Glomerular visceral epithelial cell (primary cell): ENCODE data around the gene BANF1.
"Not testable (repeated sequence)": the region's sequence is repeated elsewhere in the genome, so short reads cannot be mapped to it uniquely, and the experiment has no call there.

ENCODE experiments used
- DNase-seq: peaks from one replicate; pipeline ENCODE4 v3.0.0-alpha.2; 2016; ENCODE audit errors: extremely low spot score

The BANF1 gene

DNA sequence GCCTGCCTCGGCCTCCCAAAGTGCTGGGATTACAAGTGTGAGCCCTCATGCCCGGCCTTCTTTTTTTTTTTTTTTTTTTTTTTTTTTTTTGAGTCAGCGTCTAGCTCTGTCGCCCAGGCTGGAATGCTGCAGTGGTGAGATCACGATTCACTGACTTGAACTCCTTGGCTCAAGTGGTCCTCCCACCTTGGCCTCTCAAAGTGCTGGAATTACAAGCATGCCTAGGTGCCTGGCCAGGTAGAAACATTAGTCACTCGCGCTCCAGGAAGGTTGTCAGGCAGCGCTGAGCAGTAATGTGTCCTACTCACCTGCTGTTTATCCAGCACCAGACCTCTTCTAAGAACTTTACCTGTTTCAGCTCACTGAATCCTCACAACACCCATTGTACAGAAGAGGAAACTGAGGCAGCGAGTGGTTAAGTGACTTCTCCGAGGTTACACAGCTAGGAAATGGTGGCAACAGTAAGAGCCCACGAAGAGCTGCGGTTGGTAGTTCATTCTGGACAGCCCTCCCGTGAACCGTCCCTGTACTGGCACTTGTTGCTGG lies 9.0 kb downstream of the BANF1 start:
- peak; percentile 81 for DNase-seq

DNA sequence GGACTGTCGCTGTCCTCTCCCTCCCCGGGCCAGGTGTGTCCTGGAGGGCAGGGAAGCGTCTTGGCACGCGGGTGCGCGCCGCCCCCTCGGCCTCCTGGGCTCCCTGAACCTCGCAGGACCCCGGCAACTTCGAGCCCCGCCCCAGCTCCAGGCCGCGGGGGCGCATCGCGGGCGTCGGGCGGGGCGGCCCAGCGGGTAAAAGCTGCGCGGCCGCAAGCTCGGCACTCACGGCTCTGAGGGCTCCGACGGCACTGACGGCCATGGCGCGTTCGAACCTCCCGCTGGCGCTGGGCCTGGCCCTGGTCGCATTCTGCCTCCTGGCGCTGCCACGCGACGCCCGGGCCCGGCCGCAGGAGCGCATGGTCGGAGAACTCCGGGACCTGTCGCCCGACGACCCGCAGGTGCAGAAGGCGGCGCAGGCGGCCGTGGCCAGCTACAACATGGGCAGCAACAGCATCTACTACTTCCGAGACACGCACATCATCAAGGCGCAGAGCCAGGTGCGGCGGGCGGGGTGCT lies 9.5 kb downstream of the BANF1 start, which contains the start of gene CST6:
Gene CST6 (plus strand): TSS at position 224 of the 519 bp plus-strand sequence. CDS start 37 bp downstream, at position 261.
- DNase-seq, result no peak

DNA sequence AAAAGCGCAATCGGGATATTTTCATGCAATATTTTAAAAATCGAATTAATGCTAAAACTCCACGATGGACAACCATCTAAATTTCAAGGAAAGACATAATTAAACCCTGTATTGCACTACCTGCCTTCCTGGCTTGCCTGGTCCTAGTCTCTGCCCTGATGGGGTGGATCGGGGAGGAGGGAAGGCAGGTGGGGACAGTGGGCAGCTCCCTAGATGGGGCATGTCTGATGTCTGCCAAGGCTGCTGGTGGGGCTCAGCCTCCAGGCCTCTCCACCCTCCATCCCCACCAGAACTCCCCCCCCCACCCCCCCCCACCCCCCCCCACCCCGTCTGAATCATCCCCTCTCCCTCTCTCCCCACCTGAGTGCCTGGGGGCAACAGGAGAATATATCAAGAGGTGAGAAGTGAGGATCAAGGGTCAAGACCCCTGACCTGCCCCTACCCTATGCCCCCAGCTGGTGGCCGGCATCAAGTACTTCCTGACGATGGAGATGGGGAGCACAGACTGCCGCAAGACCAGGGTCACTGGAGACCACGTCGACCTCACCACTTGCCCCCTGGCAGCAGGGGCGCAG lies 10.2 kb downstream of the BANF1 start:
- DNase-seq, result no peak

DNA sequence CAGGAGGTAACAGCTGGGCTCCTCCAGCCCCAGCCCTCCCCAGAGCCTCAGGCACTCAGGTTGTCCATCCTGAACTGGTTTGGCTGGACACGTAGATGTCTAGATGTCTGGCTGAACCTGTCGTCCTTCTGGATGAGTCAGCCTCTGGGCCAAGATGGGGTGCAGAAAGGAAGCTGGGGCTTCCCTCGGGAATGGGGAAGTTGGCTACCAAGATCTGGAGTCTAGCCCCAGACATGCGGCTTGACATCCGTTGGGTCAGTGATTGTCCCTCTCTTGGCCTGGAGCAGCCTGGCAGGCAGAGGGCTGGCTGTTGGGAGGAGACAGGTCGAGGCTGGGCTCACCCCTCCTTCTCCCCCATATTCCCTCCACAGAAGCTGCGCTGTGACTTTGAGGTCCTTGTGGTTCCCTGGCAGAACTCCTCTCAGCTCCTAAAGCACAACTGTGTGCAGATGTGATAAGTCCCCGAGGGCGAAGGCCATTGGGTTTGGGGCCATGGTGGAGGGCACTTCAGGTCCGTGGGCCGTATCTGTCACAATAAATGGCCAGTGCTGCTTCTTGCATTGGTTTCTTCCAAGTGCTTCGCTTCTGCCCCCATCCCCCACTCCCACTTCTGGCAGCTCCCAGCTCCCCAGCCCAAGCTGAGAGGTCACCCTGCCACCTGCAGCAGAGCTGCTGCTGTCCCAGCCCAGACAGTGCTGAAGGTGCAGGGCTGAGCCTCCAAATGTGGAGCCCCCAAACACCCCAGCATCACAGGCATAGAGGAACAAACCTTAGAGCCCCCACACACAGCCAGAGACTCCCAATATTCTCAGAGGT lies 10.9 kb downstream of the BANF1 start:
- peak; percentile 23 for DNase-seq

DNA sequence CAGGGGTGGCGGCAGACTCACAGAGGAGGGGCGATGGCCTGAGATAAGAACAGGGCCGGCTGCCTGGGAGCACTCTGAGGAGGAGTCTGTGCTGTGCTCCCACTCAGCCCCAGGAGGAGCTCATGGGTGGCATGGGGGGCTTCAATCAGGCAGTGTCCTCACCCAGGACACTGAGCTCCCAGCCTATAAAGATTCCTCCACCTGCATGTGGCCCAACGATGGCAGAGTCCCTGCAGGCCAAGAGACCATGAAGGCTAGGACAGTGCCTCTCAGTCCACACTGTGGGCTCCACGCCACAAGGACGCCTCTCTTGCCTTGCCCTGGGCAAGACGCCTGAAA lies 11.4 kb downstream of the BANF1 start:
- no peak for DNase-seq

DNA sequence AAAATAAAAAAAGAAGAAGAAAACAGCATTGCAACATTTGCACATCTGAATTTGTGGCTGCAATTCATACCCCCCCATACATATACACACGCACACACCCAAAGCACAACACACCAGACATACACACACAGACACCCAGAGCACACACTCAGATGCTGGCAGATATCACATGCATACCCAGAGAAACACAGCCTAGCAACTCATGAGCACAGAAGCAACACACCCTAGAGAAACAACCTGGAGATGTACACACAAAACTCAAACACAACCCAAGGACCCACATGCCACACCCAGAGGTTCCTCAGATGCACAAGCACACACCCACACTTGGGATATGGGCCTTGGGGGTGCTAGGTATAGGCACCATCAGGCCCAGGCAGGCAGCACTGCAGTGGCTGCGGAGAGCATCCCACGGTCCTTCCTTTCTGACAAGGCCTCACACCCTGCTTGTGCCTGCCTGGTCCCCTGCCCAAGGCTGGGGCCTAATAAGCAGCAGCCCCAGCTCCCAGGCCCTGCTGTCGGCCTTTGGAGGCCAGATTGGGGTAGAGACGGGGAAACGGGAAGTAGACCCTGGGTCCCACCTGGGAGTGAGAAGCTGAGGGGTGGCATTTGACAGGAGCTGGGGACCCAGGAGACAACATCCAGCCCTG lies 12.6 kb downstream of the BANF1 start:
- no peak for DNase-seq

DNA sequence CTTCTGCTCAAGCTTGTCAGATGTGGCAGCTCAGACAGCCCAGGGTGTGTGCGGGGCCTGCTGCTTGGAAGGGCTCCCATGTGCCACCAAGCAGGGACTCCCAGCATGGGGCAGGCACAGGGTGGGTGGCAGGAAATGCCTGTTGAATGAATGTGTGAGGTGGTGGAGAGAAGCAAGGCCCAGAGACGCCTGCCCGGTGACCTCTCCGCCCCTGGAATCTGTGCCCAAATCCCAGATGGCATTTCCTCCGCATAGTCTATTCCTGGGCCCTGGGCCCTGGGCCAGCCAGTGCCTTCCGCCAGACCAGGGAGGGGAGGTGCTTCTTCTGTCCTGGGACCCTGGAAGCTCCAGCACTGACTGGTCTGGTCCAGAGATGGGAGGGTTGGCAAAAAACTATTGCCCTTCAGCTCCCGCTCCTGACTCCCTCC lies 13.2 kb downstream of the BANF1 start:
- DNase-seq, result peak; percentile 71

DNA sequence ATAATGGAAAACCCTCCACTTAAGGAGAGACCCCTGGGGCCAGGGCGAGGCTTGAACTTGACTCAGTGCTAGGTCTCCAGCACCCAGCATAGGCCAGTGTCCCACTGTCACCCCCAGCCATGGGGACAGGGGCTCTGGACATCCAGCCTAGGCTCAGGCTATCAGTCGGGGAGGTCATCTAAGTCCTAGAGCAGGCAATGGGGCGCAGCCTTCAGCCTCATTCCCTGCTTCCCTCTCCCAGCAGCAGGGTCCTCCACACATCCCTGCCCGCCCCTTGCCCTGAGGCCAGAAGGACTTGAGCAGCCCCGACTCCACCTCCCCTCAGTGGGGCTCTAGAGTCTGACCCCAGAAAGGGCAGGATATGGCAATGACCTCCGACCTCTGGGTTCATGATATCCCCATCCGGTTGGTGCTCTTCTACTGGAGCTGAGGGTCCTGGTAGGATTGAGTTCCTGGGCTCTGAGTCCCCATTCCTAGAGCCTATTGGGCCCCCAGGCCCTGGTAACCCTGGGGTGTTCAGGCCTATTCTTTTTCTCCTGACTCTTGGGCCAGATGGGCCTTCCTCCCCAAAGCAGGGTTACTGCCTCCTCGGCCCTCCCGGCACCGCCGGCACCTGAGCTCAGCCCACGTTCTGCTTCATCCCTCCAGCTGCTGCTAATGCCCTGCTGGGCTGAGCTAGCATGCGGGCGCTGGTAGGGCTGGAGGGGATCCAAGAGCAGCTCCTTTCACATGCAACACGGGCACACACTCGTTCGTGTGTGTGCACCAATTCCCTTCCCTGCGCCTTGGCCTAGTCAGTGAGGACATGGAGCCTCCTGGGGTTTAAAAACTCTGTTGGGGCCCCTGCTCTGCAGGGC lies 13.9 kb downstream of the BANF1 start:
- DNase-seq, result no peak

DNA sequence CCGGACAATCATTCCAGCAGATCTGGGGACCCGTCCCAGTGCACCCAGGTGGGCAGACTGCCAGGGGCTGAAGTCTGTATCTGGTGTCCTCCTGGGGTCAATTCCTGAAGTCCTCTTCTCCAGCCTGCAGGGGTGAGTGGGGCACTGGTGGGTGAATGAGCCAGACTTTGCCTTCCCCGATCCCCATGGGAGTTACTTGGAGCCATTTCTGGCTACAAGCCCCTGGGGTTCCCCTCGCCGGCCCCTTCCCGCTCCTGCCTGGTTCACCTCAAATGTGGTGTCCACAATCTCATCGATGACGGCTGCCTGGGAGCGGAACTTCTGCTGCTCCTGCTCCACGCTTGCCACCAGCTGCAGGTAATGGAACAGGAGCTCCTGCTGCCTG lies 14.5 kb downstream of the BANF1 start:
- DNase-seq, result no peak

DNA sequence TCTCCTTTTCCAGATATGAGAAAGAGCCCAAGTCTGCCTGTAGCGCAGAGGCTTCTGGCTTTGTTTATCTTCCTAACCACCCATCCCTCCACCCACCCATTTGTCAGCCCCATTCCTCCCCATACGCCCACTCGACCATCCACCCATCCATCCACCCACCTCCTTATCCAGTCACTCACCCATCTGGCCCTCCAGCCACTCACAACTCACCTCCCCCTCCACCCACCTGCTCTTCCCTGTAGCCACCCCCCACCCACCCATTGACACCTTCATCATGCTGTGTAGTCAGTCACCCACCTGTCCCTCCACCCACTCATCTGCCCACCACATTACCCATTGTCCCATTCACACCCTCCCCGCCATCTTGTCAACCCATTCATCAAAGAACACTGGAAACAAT lies 15.0 kb downstream of the BANF1 start:
- no peak for DNase-seq

DNA sequence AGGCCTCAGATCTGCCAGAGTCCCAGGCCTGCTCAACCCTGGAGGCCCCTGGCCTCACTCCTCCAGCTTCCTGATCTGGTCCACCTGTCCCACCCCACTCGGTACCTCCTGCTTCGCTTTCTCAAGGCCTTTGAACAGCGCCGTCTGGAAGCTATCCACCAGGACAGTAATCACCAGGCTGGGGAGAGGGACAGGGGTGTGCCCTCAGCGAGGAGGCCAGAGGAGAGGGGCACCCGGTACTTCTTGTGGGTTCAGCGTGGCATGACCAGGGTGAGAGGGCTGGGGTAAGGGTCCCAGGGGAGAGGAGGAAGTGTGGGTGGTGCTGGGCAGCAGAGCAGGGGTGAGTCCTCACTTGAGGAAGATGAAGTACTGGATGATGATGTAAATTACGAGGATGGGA lies 17.9 kb downstream of the BANF1 start:
- DNase-seq, result no peak

DNA sequence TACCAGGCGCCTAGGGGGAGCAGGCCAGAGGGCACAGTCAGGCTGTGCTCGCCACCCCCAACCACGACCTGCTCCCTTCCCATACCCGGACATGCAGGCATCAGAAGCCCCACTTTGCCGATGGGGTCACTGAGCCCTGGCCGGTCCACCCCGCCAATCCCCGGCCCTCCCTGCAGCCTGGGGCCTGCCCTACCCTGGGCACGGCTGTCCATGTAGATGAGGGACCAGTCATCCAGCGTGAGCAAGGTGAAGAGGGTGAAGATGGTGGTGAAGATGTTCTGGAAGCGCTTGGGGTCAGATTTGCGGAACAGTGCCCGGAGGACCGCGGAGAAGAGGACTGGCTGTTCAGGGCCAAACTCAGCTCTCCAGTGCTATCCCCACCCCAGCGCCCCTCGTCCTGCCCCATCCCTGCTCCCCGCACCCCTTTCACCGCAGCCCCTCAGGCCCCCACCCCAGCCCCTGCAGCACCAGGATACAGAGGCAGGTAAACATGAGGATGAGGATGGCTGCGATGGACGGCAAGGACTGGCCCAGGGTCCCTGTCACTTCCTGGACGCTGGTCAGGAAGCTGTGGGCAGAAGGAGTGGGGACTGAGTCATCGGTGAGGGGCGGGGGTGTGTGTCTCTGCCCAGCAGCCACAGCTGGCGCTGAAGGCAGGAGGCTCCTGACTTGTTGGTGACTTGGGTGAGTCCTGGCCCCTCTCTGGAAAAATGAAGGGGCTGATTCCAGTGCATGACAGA lies 18.5 kb downstream of the BANF1 start:
- peak; percentile 86 for DNase-seq

DNA sequence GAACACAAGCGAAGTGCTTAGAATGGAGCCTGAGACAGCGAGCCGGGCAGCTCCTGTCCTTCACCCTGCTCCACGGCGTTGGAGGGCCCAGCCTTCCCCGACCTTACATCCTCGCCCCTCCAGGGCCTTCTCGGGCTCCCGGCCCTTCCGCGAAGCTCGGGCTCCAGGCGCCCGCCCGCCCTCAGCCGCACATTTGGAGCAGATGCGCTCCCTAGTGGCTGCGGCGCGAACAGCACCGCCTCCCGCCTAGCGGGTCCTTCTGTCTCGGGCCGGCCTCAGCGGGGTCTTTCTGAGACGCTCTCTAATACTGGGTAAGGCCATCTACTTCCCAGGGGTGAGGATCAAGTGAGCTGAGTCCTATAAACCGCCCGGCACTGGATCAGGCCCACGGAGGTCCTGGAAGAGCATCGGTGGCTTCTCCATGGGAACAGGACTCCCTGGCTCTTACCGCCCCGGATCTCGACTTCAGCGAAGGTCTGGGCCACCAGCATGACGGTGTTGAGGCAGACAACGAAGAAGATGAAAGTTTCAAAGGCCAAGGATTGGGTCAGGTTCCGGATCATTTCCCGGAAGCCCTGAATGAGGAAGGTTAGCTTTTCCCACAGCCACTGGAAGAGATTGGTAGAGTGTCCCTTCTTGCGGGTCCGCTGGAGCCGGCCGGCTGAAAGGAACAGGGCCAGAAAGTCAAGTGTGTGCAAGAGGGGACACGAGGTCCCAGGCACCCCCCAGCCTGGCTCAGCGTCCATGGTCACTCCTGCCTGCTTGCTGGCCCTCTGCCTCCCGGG lies 20.3 kb downstream of the BANF1 start:
- DNase-seq, result peak; percentile 67

DNA sequence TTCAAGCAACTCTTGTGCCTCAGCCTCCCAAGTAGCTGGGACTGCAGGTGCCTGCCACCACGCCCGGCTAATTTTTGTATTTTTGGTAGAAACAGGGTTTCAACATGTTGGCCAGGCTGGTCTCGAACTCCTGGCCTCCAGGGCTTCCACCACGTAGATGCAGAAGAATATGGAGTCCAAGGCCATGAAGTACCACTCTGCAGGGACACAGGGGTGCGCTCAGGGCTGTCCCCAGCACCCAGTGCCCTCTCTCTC lies 20.8 kb downstream of the BANF1 start:
- DNase-seq, result not testable (repeated sequence)

DNA sequence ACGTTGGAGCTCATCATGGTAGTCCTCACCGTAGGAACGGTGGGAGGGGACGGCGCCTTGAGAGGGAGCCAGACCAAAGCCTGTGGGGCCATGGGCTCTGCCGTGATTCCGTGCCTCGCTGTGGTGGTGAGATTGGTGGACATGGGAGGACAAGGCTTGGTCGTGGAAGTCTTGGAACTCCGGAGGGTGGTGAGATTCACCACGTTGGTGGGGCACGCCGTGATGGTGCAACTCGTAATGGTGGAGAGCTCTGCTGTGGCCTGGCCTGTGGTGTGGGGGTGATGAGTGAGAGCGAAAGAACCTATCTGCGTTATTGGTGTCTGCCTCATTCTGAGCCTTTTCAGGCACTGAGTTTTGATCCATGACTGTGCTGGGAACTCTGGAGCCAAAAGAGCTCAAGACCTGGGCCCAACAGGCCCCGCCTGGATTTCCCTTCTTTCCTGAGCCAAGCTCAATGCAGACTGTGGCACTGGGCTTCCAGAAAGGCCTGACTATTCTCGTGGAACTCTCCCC lies 23.8 kb downstream of the BANF1 start, which contains the start of gene CATSPER1:
Gene CATSPER1 (minus strand): TSS at position 463 of the 513 bp plus-strand sequence. CDS start 100 bp downstream, at position 363.
- DNase-seq, result no peak

DNA sequence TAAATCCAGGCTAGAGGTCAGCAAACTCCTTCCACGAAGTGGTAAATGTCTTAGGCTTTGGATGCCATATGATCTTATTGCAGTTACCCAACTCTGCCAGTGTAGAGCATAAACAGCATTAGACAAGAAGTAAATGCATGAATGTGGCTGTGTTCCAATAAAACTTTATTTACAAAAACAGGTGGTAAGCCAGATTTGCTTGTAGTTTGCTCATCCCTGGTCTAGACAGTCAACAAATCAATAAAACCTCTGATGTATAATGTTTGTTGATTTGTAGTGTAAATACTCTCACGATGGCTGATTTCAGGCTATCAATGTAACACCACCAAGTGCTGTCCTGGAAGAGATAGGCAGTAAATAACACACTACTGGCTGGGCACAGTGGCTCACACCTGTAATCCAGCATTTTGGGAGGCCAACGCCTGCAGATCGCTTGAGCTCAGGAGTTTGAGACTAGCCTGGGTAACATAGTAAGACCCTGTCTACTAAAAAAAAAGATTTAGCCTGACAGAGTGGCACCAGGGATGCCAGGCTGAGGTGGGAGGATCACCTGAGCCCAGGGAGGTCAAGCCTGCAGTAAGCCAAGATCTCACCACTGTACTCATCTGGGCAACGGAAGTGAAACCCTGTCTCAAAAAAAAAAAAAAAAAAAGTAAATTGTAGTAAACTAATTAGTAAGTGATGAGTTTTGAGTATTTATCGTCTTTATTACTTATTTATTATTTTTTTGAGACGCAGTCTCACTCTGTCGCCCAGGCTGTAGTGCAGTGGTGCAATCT lies 30.8 kb downstream of the BANF1 start:
- DNase-seq, result no peak

DNA sequence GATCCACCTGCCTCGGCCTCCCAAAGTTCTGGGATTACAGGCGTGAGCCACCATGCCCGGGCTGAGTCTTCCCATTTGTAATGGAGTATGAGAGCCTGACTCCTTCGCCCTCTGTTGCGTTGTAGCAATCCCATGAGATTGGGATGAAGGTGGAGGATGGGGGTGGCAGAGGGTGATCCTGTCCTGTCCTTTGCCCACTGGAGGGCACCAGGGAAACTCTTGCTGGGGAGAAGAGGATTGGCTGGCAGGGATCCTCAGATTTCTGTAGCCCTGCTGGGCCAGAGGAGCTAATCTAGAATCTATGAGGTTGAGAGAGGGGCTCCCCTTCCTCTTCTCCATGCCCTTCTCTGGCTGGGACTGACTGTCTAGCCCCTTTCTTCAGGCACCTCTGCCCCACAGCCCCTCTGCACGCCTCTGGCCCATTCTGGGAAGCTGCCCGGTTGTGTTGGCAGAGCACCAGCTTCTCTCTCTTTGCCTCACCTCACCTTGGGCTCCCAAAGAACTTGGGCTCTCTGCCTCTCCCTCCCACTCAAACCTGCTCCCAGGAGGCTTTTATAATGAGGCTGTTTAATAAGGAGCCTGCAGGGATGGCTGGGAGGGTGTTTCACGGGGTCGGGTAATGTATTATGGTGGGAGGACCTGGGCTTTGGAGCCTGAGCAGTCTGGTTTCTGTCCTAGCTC lies 33.5 kb downstream of the BANF1 start:
- no peak for DNase-seq

DNA sequence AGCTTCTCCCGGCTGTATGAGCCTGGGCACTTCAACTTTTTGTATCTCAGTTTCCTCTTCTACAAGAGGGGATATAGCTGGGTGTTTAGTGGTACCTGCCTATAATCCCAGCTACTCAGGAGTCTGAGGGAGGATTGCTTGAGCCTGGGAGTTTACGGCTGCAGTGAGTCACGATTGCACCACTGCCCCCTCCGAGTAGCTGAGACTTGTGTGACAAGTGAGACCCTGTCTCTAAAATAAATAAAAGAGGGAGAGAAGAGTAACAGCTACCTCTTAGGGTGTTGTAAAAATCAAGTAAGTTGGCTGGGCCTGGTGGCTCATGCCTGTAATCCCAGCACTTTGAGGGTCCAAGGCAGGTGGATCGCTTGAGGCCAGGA lies 34.0 kb downstream of the BANF1 start:
- no peak for DNase-seq

DNA sequence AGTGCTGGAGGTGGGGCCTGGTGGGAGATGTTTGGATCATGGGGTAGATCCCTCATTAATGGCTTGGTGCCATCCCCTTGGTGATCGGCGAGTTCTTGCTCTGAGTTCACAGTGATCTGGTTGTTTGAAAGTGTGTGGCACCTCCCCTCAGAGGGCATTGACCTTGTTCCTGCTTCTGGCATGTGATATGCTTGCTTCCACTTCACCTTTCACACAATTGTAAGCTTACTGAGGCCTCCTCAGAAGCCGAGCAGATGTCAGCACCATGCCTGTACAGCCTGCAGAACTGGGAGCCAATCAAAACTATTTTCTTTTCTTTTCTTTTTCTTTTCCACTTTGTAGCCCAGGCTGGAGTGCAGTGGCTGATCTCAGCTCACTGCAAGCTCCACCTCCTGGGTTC lies 35.0 kb downstream of the BANF1 start:
- DNase-seq, result no peak
